ENCODE measurements around the gene TRIM32. TPM values are rescaled to one million over a fixed set of nuclear protein-coding genes. Genes with fewer than 3 reads are reported as not detected.

TRIM32 gene
- total RNA-seq, 1 experiment from 2014 or later: 11.6 TPM

- Histone ChIP-seq H3K27ac (ENCODE audit: low read length) (no peak overlapping the region), H3K9me2 (replicated peaks; ENCODE audit: low read length) (no peaks in the 10 kb centered on the region), H3K9ac (ENCODE audit: low read length) (no peak overlapping the region), H2AFZ (ENCODE audit: low read length) (no peak overlapping the region), H3K27me3 (ENCODE audit: low read length) (no peaks in the 10 kb centered on the region), H3F3A (ENCODE audit: low read length, unreplicated experiment) (no peaks in the 10 kb centered on the region), H3K9me3 (ENCODE audit: low read length) (no peaks in the 10 kb centered on the region), H3K36me3 (ENCODE audit: low read depth, low read length) (no peaks in the 10 kb centered on the region), H3K4me3 (ENCODE audit: low read length) (no peak overlapping the region), H4K20me1 (ENCODE audit: low read length) (no peaks in the 10 kb centered on the region), H3K4me2 (ENCODE audit: low read length) (no peak overlapping the region), H3K79me2 (ENCODE audit: low read length) (no peaks in the 10 kb centered on the region), H3K4me1 (ENCODE audit: insufficient read depth, low read length) (no peaks in the 10 kb centered on the region)
- BruUV-seq (replicated peaks): no TSS peak
- TF ChIP-seq CTCF (conservative IDR thresholded peaks at IDR 0.05; ENCODE audit: low read depth, low read length): no peak
- TF ChIP-seq EZH2phosphoT487 (IDR thresholded peaks at IDR 0.05; ENCODE audit: borderline replicate concordance, low read length): no peak
- TF ChIP-seq EZH2 (IDR thresholded peaks at IDR 0.05; ENCODE audit: low read length, unreplicated experiment): no peak
- no peak for DNase-seq
- CTCF ChIA-PET: interaction anchor here (0.7 kb wide), 1 partner anchor 96 kb away, joined by 3 read pairs; no protein-coding TSS in a partner anchor
- ATAC-seq: no peak
- POLR2A ChIA-PET (ENCODE audit: unreplicated experiment): no interaction called here
- intact Hi-C loops (cut with micrococcal nuclease): no loop called here
Measured at GRCh38 chr9:116641292-116642059, 45.6 kb upstream of the TRIM32 start.

DNA sequence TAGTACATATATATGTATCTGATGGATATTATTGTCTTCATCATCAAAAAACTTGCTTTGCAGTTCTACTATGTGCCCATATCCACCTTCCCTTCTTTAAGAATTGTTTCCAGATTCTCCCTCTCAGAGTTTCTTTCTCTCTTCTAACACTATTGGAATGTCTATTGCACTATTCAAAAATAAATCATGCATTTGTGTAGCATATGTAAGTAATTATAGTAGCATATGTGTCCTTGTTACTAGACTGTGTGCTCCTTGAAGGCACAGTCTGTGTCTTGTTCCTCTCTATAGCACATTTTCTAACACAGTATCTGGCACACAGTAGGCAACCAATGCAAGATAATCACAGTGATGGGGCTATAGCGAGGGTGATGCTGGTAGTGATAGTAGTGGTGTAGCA is 43.4 kb upstream of the TRIM32 start:
- Histone ChIP-seq H3K9me2 (replicated peaks; ENCODE audit: low read length) (no peaks in the 10 kb centered on the region), H3K4me3 (ENCODE audit: low read length) (no peak overlapping the region), H3F3A (ENCODE audit: low read length, unreplicated experiment) (no peaks in the 10 kb centered on the region), H3K4me1 (ENCODE audit: insufficient read depth, low read length) (no peaks in the 10 kb centered on the region), H3K9me3 (ENCODE audit: low read length) (no peaks in the 10 kb centered on the region), H2AFZ (ENCODE audit: low read length) (no peak overlapping the region), H3K27me3 (ENCODE audit: low read length) (no peaks in the 10 kb centered on the region), H3K9ac (ENCODE audit: low read length) (no peak overlapping the region), H3K27ac (ENCODE audit: low read length) (no peak overlapping the region), H3K4me2 (ENCODE audit: low read length) (no peak overlapping the region), H3K79me2 (ENCODE audit: low read length) (no peaks in the 10 kb centered on the region), H3K36me3 (ENCODE audit: low read depth, low read length) (no peaks in the 10 kb centered on the region), H4K20me1 (ENCODE audit: low read length) (no peaks in the 10 kb centered on the region)
- no TSS peak for BruUV-seq (replicated peaks)
- CTCF ChIA-PET: no interaction called here
- ATAC-seq (no peak), DNase-seq (no peak)
- TF ChIP-seq EZH2phosphoT487 (IDR thresholded peaks at IDR 0.05; ENCODE audit: borderline replicate concordance, low read length) (no peak), EZH2 (IDR thresholded peaks at IDR 0.05; ENCODE audit: low read length, unreplicated experiment) (no peak), CTCF (conservative IDR thresholded peaks at IDR 0.05; ENCODE audit: low read depth, low read length) (no peak)
- intact Hi-C loops (cut with micrococcal nuclease): loop anchor here (2.0 kb wide), 1 partner anchor 1053 kb away; no protein-coding TSS in a partner anchor
- POLR2A ChIA-PET (ENCODE audit: unreplicated experiment): no interaction called here

- H3K9ac ChIP-seq (ENCODE audit: low read length): no peak overlapping the region
- H3K27ac ChIP-seq (ENCODE audit: low read length): no peak overlapping the region
- ChIA-PET CTCF (no interaction called here), POLR2A (ENCODE audit: unreplicated experiment) (no interaction called here)
- H3K36me3 ChIP-seq (ENCODE audit: low read depth, low read length): no peaks in the 10 kb centered on the region
- no peak overlapping the region for H3K4me3 ChIP-seq (ENCODE audit: low read length)
- no peaks in the 10 kb centered on the region for H3K4me1 ChIP-seq (ENCODE audit: insufficient read depth, low read length)
- no TSS peak for BruUV-seq (replicated peaks)
- H2AFZ ChIP-seq (ENCODE audit: low read length): no peak overlapping the region
- no peaks in the 10 kb centered on the region for H3K27me3 ChIP-seq (ENCODE audit: low read length)
- no peaks in the 10 kb centered on the region for H3K9me3 ChIP-seq (ENCODE audit: low read length)
- no peaks in the 10 kb centered on the region for H3F3A ChIP-seq (ENCODE audit: low read length, unreplicated experiment)
- no peaks in the 10 kb centered on the region for H3K79me2 ChIP-seq (ENCODE audit: low read length)
- intact Hi-C loops (cut with micrococcal nuclease): loop anchor here (2.0 kb wide), 1 partner anchor 1053 kb away; no protein-coding TSS in a partner anchor
- H4K20me1 ChIP-seq (ENCODE audit: low read length): no peaks in the 10 kb centered on the region
- H3K9me2 ChIP-seq (replicated peaks; ENCODE audit: low read length): no peaks in the 10 kb centered on the region
- no peak overlapping the region for H3K4me2 ChIP-seq (ENCODE audit: low read length)
- DNase-seq (no peak), ATAC-seq (no peak; the same call in 1 of the 2 replicates)
- TF ChIP-seq EZH2phosphoT487 (IDR thresholded peaks at IDR 0.05; ENCODE audit: borderline replicate concordance, low read length) (no peak), CTCF (conservative IDR thresholded peaks at IDR 0.05; ENCODE audit: low read depth, low read length) (no peak), EZH2 (IDR thresholded peaks at IDR 0.05; ENCODE audit: low read length, unreplicated experiment) (no peak)
Measured at GRCh38 chr9:116644091-116644688, 42.9 kb upstream of the TRIM32 start.

All from PC-3 (cell line).